GM19239 (cell line): ENCODE data around the gene NRF1.

ENCODE experiments used
- DNase-seq: peaks from one replicate; pipeline ENCODE4 v3.0.0; 2011; ENCODE audit warnings: low spot score; ENCODE audit not compliant: insufficient read length
- FAIRE-seq: peaks from 2 replicates; lab custom pipeline; 2011; peaks lifted over from hg19 to GRCh38; lab: Jason Lieb, UNC

NRF1 gene

DNA sequence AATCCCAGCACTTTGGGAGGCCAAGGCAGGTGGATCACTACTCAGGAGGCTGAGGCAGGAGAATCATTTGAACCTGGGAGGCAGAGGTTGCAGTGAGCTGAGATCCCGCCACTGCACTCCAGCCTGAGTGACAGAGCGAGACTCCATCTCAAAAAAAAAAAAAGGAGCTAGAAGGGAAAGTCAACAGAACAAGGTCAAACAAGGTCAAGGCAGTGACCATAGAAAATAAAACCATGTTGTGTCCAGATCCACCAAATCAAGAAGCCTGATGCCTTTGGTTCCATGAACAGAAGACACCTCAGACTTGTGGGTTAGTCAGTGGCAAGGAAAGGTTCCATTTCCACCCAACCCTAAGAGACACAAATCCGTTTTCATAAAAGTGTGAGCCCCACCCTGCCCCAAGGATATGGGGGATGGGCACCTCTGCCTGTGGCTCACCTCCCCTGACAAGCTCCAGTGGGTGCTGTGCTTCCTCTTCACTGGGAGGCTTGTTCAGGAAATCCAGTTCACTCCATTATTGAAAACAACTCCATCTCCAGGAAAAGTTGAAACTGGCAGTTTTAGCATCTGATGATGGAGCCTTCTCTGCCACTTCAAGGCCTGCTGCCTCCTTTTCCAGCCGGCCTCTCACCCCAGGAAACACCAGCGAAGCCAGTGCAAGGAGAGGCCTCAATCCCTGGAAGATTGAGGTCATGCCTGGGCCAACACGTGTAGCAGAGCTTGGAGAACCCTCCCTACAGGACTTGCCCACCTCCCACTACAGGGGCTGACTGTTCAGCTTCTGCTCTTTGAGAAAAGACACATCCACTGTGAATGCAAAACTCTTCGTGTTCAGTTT lies 152.9 kb downstream of the NRF1 start:
- FAIRE-seq (no peak), DNase-seq (no peak)

DNA sequence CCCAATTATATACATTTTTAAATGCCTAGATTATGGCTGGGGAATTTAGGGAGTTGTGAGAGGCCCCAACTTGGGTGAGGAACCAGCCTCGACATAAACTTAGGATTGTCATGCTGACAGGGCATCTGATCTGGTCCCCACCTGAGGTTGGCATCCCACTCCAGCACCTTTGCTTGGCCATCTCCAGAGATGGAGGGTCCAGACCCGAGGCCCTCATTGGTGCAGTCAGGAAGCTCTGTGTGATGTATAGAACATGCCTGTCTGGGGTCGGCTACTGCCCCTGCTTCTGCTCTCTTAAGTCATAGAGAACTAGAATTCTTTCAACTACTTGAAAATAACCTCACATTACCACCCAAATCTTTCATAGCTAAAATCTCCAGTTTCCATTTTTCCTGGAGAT lies 153.8 kb downstream of the NRF1 start:
- DNase-seq (no peak), FAIRE-seq (no peak)

DNA sequence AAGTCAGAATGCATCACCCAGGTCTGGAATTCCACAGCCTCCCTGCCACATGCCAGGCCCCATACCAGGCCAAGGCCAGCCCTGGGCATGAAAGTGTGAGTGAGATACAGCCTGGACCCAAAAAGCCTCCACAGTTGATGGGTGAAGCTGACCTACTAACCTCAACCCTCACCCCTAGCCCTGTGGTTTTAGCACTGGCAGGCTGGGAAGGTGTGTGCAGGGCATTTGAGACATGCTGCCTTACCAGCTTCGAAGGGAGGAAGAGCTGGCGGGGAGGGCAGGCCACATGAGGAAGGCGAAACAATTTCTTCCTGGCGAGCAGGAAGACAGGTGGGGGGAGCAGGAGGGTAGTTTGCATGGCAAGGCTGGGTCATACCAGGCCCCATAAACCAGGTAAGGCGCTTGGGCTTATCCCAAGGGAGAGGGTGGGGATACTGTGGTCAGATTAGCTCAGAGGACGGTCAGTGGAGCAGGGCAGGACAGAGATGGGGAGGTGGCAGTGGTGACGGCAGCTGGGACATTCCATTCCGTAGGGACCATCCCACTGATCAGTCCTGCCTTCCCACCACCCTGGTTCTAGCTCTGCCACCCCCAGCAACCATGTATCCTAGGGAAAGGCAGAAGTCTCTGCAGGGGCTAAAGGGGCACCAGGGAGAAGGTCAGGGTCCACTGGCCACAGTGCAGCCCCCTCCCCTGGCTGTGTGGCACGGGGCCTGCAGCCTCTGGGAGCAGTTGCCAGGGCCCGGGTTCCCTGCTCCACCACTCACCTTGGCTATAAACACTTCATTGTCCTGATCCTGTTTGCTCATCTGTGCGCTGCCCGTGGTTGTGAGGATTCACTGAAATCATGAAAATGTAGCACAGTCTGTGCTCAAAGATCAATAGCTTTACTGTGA lies 155.8 kb downstream of the NRF1 start:
- FAIRE-seq (no peak), DNase-seq (no peak)

DNA sequence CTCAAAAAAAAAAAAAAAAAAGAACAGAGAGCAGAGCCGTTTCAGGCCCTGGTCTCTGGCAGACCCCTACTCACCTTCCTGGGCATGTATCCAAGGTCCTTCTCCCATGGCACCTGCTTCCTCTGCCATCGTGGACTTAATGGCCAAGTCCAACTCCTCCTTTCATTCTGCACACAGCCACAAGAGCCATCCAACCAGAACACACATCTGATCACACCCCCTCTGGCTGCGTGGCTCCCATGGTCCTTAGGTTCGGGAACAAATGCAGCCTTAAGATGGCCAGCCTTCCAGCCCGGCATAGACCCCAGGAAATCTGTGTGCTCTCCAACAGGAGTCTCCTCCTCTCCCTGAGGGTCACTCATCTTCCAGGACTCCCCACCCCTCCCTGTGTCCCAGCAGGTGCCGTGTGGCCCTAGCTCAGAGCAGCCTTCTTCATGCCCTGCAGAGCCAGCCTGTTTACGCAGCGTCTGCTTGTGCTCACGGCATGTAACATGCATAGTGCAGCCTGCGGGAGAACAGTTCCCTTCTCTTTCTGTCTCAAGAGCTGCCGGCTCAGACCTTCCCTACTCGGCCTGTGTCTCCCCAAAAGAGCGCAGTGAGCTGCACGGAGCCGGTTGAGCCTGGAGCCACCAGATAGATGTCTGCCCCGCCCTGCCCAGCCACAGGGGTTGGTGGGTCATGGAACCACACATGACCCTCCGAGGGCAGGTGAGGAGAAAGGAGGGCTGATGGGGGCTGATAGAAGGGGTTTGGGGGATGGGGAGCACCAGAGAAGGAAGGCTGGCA lies 157.3 kb downstream of the NRF1 start:
- no peak for DNase-seq
- no peak for FAIRE-seq

DNA sequence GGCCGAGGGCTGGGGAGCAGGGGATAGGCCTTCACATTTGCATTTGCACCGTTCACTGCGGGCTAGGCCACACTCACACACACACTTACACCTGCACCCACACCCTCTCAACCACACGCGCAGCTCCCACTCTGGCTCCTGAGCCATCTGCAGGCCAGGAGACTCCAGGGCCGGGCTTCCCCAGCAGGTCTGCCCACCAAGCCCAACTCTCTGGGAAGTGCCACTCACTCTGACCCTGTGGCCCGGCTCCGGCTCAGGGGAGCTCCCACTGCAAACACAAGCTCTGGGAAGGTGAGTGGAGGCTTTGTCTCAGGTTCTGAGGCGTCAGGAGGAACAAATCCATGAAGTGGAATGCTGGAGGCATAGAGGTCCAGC lies 157.9 kb downstream of the NRF1 start:
- DNase-seq, result no peak
- FAIRE-seq, result no peak

DNA sequence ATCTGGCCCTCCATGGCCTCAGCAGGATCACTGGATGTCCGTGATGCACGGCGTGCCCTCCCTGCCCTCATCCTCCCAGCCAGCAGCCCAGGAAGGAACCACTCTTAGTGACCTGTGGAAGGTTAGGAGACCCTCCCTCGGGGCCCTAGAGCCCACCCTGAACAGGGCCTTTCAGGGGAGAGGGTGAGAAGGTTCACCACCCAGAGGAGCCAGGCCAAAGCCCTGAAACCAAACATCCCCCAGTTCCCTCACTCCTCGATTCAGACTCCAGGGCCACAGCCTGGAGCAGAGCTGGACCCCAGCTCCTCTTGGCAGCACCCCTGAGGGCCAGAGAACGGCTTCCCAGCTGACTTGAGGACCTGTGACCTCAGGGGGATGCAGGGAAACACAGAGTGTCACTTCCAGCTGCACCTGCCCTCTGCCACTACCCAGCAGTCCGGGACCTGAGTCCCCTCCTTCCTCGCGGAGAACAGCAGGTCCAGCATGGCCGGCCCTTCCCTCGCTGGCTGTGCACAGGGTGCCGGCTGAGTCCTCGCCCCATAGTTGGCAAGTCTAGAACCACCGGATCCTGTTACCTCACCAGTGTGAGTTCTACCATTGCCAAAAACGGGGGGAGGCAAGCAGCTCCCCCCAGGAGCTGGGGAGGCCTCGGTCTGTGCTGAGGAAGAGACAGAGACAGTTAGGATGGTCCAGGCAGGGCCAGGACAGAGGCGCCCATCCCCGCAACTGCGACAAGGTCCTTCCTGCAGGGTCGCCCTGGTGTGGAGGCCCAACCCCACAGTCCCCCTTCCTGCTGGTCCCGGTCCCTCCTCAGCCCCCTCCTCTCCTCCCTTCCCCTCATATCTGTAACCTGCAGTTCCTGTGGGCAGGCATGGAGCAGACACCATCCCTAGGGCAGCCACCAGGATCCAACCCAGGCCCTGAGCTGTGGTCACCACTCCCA lies 158.6 kb downstream of the NRF1 start:
- FAIRE-seq, result no peak
- DNase-seq, result no peak

DNA sequence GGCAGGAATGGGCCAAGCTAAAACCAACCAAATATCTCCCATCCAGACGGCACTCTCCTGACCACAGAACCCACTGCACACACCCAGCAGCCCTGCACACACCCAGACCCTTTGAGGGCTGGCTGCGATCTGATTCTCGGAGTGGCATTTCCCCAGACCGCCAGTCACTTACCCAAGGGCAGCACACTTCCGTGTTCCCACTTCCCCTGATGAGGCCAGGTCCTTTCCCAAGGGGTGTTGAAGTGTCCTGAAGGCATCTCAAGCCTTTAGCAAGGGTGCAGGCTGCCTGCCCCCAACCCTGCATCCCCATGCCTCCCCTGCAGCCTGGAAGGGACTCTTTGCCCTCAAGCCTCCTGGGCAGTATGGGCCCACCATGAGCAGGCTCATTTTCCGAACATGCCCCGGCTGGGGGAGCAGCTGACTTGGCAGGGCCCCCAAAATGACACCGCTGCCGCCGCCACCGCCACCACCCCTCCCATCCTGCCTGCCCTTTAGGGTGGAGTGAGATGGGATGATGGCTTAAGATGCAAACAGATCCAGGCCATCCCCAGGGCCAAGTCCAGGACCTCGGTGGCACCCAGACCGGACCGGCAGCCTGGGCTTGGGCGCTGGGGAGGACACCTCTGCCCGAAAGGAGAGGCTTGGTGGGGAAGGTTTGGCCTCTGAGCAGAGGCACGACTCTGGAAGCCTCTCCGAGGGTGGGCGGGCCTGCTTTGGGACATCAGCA lies 159.8 kb downstream of the NRF1 start:
- no peak for FAIRE-seq

DNA sequence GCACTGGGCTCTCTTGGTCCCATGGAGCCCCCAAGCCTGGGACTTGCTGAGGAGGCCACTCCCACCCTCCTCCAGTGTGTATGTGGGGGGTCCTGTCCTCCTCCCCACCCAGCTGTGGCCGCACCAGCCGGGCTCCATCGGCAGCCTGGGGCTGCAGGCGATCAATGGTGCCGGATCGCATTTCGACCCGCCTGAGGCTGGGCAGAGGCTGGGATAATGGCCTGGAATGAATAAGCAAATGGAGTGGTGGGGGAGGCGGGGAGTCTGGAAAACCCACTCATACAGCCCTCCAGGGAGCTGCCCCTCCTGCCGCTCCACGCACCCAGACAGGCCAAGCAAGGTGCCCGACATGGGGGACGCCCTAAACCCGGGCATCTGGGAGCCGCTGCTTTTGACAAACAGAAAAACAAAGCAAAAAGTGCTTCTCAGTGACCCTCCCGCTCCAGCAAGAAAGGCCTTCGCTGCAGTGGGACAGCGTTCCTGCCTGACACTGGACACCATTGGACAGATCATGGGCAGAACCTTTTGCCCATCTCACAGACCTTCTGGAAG lies 160.5 kb downstream of the NRF1 start:
- FAIRE-seq (no peak), DNase-seq (no peak)

More for the DNA sequence above, 159.8 kb downstream of the NRF1 start:
- no peak for DNase-seq

DNA sequence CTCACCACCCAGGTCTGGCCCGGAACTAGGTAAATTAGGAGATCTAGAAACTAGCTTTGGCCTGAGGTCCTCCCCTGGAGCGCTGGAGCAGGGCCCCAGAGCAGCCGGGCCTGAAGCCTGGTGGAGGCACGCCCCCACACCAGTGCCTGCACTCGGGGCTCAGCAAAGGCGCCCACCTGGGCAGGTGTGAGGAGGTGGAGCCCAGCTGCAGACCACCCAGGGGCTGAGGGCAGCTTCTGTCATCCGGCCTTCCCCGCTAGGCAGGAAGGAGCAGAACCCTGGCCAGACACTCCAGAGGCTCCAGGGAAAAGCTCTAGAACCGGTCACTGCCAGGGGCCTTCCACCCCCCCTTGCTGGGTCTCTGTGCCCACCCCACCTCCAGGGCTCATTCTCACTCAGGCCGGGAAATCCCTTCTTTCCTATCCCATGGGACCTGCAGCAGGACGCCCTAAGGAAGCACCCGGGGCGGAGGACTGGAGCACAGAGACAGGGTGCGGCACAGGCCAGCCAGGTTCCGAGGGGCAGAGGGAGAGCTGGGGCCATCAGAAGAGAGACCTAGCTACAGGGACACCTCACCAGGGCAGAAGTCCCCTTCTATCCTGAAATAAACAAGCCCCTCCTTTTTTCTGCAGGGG lies 161.2 kb downstream of the NRF1 start:
- FAIRE-seq (no peak), DNase-seq (no peak)

DNA sequence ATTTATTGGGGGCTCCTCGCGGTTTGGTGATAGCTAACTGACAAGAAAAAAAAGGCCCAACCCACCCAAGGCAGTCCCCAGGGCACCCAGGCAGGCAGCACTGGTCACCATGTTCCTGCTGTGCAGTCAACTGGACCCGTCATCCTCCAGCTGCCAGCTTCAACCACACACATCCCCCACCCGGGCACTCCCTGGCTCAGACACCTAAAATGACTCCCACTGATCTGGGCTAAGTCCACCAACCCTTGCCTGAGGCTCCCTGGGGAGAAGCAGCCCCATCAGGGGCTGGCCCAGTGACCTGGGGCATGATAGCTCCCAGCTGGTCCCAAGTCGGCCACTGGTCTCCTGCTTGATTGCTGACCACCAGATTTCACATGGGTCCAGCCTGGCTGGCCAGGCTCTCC lies 161.8 kb downstream of the NRF1 start:
- FAIRE-seq, result no peak

DNA sequence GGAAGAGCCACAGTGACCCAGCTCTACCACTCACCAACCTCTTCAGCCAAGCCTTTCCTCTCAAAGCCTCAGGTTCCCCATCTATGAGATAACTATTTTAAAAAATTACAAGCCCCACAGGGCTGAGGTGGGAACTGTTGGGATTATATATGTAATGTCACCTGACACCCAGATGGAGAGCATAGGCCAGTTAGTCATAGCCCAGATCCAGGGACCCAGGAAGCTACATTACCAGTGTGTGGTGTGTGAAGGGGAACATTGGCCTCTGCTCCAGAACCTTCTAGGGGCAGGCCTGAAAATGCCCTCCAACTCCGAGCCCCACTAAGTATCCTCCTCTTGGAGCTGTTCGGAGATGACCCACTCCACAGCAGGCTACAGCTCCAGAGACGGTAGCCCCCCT lies 162.4 kb downstream of the NRF1 start:
- no peak for FAIRE-seq
- DNase-seq, result no peak

More for the DNA sequence above, 161.8 kb downstream of the NRF1 start:
- DNase-seq, result no peak

DNA sequence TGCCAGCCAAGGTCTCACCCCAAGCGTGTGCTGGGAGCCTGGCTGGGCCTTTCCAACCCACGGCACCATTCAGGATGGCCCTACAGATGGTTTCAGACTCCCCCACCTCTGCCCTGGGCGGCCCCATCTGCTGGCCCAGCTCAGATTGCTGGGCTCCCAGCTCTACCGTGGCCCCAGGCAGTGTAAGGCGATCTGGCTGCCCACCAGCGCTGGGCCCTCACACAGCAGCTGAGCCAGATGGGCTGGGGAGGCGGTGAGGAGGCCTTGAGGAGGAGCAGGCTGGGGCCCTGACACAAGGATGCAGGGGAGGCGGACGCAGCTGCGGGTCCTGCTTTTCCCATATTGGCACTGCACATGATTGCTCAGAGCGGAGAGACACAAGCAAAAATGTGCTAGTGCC lies 162.8 kb downstream of the NRF1 start:
- no peak for FAIRE-seq
- DNase-seq, result no peak

DNA sequence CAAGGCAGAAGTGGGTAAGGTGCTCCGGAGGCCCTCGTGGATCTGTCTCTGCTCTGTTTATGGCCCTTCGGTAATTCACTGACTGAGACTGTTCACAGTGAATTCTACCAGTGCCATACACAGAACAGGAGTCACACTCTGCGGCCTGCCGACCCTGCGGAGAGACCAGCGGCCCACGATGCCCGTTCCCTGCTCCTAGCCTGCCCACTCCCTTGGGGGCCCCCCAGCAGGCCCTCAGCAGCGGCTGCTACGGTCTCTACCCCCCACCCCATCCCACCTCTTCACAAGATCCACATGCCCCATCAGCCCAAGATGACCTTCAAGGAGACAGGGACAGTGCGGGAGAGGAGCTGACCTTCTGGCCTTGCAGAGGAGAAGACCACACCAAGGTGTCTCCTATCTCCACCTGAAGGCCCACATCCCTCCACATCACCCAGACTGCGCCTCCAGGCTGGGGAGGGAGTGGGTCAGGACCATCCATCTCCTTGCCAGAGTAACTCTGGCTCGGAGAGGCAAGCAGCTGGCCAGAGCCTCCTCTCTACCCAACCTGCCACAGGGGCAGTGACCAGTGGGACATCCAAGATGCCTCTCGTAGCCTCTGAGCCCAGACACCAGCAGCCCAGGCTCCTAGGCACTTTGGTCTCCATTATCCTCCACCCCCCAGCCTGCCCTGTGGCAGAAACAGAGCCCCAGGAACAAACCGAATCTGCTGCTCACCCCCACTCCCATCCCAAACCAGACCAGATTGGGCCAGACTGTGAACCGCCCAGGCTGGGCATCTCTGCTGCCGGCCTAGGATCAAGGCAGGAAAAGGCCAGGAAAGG lies 163.6 kb downstream of the NRF1 start:
- no peak for FAIRE-seq
- no peak for DNase-seq

DNA sequence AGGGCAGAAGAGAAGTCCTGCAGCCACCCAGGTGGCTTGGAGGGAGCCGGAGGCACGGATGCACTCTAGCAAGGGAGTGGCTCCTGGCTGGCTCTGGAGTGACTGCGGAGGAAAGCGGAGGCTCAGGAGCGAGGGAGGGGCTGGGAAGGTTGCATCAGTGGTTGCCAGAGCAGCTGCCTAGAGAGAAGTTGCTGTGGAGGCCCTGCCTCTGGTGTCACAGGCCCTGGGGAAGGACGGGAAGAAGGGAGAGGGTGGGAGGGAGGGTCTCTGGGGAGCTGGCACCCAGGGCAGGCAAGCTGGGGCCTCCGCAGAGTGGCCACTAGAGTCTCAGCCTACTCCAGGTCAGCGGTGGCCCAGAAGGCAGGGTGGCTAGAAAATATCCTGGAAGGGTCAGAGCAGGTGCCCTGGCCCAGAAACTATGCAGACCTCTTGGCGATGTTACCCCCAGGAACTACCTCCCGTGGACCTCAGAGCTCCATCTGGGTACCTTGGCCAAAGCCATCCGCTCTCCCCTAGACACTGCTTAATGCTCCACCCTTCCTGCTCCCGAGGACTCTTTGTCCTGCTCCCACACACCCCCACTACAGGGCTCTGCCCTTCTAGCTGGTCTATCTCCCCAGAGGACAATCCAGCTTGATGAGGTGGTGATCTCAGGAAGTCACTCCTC lies 164.3 kb downstream of the NRF1 start:
- DNase-seq (no peak), FAIRE-seq (no peak)

DNA sequence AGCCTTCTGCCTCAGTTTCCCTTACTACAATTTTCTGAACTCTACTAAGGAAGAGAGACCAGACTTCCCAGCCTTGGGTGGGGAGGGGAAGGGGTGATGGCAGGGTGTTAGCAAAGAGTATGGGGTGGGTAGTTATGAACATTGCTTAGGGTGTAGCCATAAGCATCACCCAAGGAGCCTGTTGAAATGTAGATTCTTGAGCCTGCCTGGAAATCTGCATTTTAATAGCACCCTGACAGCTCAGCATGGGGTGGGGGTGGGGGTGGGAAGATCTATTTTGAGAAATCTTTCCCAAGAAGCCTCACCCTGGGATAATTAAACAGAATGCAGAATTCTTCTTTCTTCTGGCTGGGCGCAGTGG lies 164.8 kb downstream of the NRF1 start:
- FAIRE-seq (no peak), DNase-seq (no peak)

DNA sequence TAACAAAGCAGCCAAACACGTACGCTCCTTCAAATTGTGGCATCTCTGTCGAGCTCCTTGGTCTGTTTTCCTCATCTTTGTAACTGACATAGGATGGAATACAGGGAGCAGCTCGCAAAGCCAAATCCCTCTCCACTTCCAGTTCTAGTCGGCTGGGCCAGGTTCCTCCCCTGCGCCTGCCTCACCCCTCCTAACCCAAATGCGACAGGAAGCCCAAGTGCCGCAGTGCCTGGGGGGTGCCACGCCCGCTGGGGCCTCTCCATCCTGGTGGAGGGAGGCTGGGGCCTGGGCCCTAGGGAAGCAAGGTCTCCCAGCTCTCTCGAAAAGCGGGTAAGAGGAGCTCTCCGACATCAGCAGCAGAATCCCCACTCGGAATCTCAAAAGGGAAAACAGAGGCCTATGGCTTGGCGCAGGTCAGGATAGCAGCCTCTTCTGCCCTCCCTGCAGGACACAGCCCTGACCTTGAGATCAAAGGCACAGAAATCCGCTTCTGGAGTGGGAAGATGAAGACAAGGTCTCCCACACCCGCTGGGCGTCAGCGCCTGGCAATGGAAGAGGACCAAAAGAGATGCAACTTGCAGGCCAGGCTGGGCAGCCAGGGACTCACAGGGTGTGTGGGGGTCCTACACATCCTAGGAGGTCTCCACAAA lies 165.8 kb downstream of the NRF1 start:
- no peak for FAIRE-seq
- no peak for DNase-seq
